Thyroid gland (tissue), 4 donors: ENCODE data around the gene SLC38A1.

Experiments
- CTCF ChIP-seq, 6 experiments: fragments of 200-600 bp in 3 of 6; fragments of 450-650 bp in 3 of 6; sonication (generic) in 3 of 6; IDR thresholded peaks; one replicate each; pipeline ENCODE4 v1.5.1; 2016 to 2019; ENCODE audit warnings: antibody characterized with exemption in 6 of 6, mild to moderate bottlenecking in 2 of 6, inconsistent platforms in 1 of 6, moderate library complexity in 1 of 6
- POLR2A ChIP-seq, 2 donors: fragments of 450-650 bp; IDR thresholded peaks; one replicate each; pipeline ENCODE4 v1.6.1; 2017; ENCODE audit warnings: antibody characterized with exemption in 2 of 2, mild to moderate bottlenecking in 2 of 2, moderate library complexity in 1 of 2

- no peak for TF ChIP-seq CTCF (IDR thresholded peaks at IDR 0.05)
- TF ChIP-seq POLR2A (IDR thresholded peaks at IDR 0.05), result no peak
Measured at GRCh38 chr12:46168426-46168825, 100.4 kb downstream of the SLC38A1 start.
